GM12878 (cell line): Measurements from ENCODE around the gene TIE1. TPM values are rescaled to one million over a fixed set of nuclear protein-coding genes. Genes with fewer than 3 reads are reported as not detected.

Experiments used
- ATAC-seq: fragments of 200-7000 bp; cut with Tn5 transposase; 3 replicates; pipeline ENCODE4 v1.9.1; 2020; ENCODE audit warnings: mild to moderate bottlenecking, moderate library complexity
- BruUV-seq: library from RNA; stranded (reverse); fragments of 400-500 nt; replicated peaks from 2 replicates; lab custom pipeline; 2021; lab: Mats Ljungman, UMichigan
- CTCF ChIA-PET: fragments of 300-600 bp; sonication (Branson Sonifier 250); formaldehyde crosslinking; extraction: SDS; loops from one replicate; lab custom pipeline; 2021; ENCODE audit warnings: inconsistent platforms; lab: Yijun Ruan, JAX
- POLR2A ChIA-PET: fragments of 350-600 bp; formaldehyde crosslinking; extraction: SDS; loops from one replicate; lab custom pipeline; 2021; ENCODE audit warnings: inconsistent platforms; lab: Charles Lee
- RAD21 ChIA-PET: fragments of 300-600 bp; sonication (Branson Sonifier 250); formaldehyde crosslinking; loops from one replicate; lab custom pipeline; 2023; ENCODE audit warnings: antibody characterized with exemption; ENCODE audit not compliant: unreplicated experiment; lab: Charles Lee
- SMC1A ChIA-PET: fragments of 300-600 bp; sonication (Branson Sonifier 250); formaldehyde crosslinking; loops from one replicate; lab custom pipeline; 2023; ENCODE audit not compliant: unreplicated experiment, uncharacterized antibody; lab: Charles Lee
- DNase-seq: peaks from one replicate; pipeline ENCODE4 v3.0.0-alpha.2; 2011; ENCODE audit warnings: low read depth, low spot score
- FAIRE-seq: peaks from 3 replicates; lab custom pipeline; 2011; peaks lifted over from hg19 to GRCh38; lab: Jason Lieb, UNC
- H2AFZ ChIP-seq: 2 replicates; pipeline ENCODE4 v1.6.0; 2011; ENCODE audit warnings: low read depth, low read length, control low read depth; ENCODE audit not compliant: control insufficient read depth
- H3K27ac ChIP-seq: 2 replicates; pipeline ENCODE4 v1.5.1; 2011; ENCODE audit warnings: control low read depth; ENCODE audit not compliant: control insufficient read depth, insufficient read depth
- H3K27me3 ChIP-seq, 2 experiments: replicated peaks in 1 of 2; 2 replicates each; pipeline versions ENCODE4 v1.6.0 to v1.6.1; 2011; ENCODE audit warnings: low read length in 1 of 2; ENCODE audit not compliant: control insufficient read depth in 2 of 2, insufficient read depth in 2 of 2
- H3K36me3 ChIP-seq, 2 experiments: 2 replicates each; pipeline ENCODE4 v1.5.1; 2011; ENCODE audit warnings: low read length in 1 of 2; ENCODE audit not compliant: control insufficient read depth in 2 of 2, insufficient read depth in 2 of 2
- H3K4me1 ChIP-seq: 2 replicates; pipeline ENCODE4 v1.6.1; 2011; ENCODE audit warnings: mild to moderate bottlenecking, low read length, moderate library complexity, mixed read lengths; ENCODE audit not compliant: control insufficient read depth, insufficient read depth
- H3K4me2 ChIP-seq: 2 replicates; pipeline ENCODE4 v1.6.0; 2011; ENCODE audit warnings: control low read depth; ENCODE audit not compliant: control insufficient read depth, insufficient read depth
- H3K4me3 ChIP-seq: fragments of 200-600 bp; sonication (generic); 2 replicates; pipeline ENCODE4 v1.5.1; 2016
- H3K79me2 ChIP-seq: 2 replicates; pipeline ENCODE4 v1.6.0; 2011; ENCODE audit warnings: low read length; ENCODE audit not compliant: control insufficient read depth, insufficient read depth
- H3K9ac ChIP-seq: 2 replicates; pipeline ENCODE4 v1.8.0; 2011; ENCODE audit warnings: low read length, control low read depth, mixed read lengths; ENCODE audit not compliant: control insufficient read depth, insufficient read depth
- H3K9me3 ChIP-seq: replicated peaks from 3 replicates; pipeline ENCODE4 v1.5.1; 2011; ENCODE audit warnings: mild to moderate bottlenecking, low read length; ENCODE audit not compliant: control insufficient read depth, insufficient read depth
- H4K20me1 ChIP-seq: 2 replicates; pipeline ENCODE4 v1.6.0; 2011; ENCODE audit not compliant: control insufficient read depth, insufficient read depth
- CEBPZ ChIP-seq: fragments of 150-350 bp; IDR thresholded peaks from 2 replicates; pipeline ENCODE4 v1.6.1; 2016; ENCODE audit warnings: low read depth, low read length
- E2F4 ChIP-seq: IDR thresholded peaks from 2 replicates; pipeline ENCODE4 v1.6.1; 2012; ENCODE audit warnings: low read depth, low read length, improper control_type of control experiment
- ELK1 ChIP-seq: IDR thresholded peaks from 2 replicates; pipeline ENCODE4 v1.6.1; 2012; ENCODE audit warnings: low read depth, low read length, improper control_type of control experiment
- IRF3 ChIP-seq: fragments of 450-650 bp; IDR thresholded peaks from 2 replicates; pipeline ENCODE4 v1.6.1; 2014; ENCODE audit warnings: mild to moderate bottlenecking
- TAF1 ChIP-seq: IDR thresholded peaks from 2 replicates; pipeline ENCODE4 v1.6.1; 2011; ENCODE audit warnings: mild to moderate bottlenecking, low read depth, low read length, borderline replicate concordance
- TBL1XR1 ChIP-seq: IDR thresholded peaks from 2 replicates; pipeline ENCODE4 v1.6.1; 2012; ENCODE audit warnings: low read depth, low read length, improper control_type of control experiment
- WGBS: methylation state at CpG from one replicate; pipeline ENCODE4 v1.1.6; 2016; ENCODE audit warnings: low lambda C conversion rate; ENCODE audit not compliant: insufficient replicate concordance, insufficient coverage; ENCODE audit errors: missing lambda C conversion rate; 5-methylcytosine and 5-hydroxymethylcytosine counted together
- in situ Hi-C: fragments of 300-500 bp; cut with MboI; formaldehyde crosslinking; loops from 9 replicates; pipeline ENCODE4 v1.14.3; 2018; ENCODE audit warnings: mixed read lengths
- intact Hi-C: fragments of 100-400 bp; cut with micrococcal nuclease; formaldehyde crosslinking; loops from one replicate; pipeline ENCODE4 v1.14.2; 2022; ENCODE audit not compliant: unreplicated experiment
- polyA plus RNA-seq, 11 experiments: library from polyadenylated mRNA; depleted of rRNA in 4 of 11; unstranded in 6 of 11; stranded (reverse) in 5 of 11; fragments of >200 nt; fragmentation: Nextera tagmentation in 4 of 11; fragmentation: Illumina TruSeq in 1 of 11; extraction: Ambion mirVana in 4 of 11; extraction: Trizol in 1 of 11; gene quantifications; 1 replicate in 1 of 11; 2 replicates in 10 of 11; pipeline versions ENCODE4 v1.2.1 to v1.2.3, GENCODE V29; 2011 to 2016; ENCODE audit warnings: inconsistent platforms in 2 of 11, missing spikeins in 2 of 11, low read depth in 1 of 11
- total RNA-seq, 4 experiments: library from RNA; depleted of rRNA in 3 of 4; stranded (reverse); fragments of >200 nt in 3 of 4; fragmentation: Illumina TruSeq in 1 of 4; extraction: Trizol in 1 of 4; gene quantifications; 2 replicates each; pipeline versions ENCODE4 v1.2.1 to v1.2.3, GENCODE V29; 2013 to 2021

Gene TIE1
- total and polyA plus RNA-seq, 10 of the 15 experiments (the other 5 are each of a cell fraction or from before 2014, with no cell fraction given), result 0.26 to 3.9 (median 1.3) TPM

- no peak overlapping the region for H2AFZ ChIP-seq
- RAD21 ChIA-PET, result no interaction called here
- WGBS, result 42% methylated on average over 9 of the region's 9 CpGs
- H3K4me2 ChIP-seq, result no peak overlapping the region
- SMC1A ChIA-PET, result interaction anchor here (1.4 kb wide), 1 partner anchor 21 kb away, joined by 3 read pairs; no protein-coding TSS in a partner anchor
- intact Hi-C loops (no loop called here), in situ Hi-C loops (no loop called here)
- H3K4me1 ChIP-seq, result peaks cover 4% of the 10 kb centered on the region; the same call in 1 of the 2 replicates
- DNase-seq (no peak), FAIRE-seq (no peak), ATAC-seq (no peak)
- POLR2A ChIA-PET, result no interaction called here
- no peaks in the 10 kb centered on the region for H3K36me3 ChIP-seq
- no peak overlapping the region for H3K9ac ChIP-seq
- no TSS peak for BruUV-seq
- H3K4me3 ChIP-seq, result no peak overlapping the region
- no peaks in the 10 kb centered on the region for H3K9me3 ChIP-seq
- H3K27ac ChIP-seq, result no peak overlapping the region
- no peaks in the 10 kb centered on the region for H4K20me1 ChIP-seq
- H3K27me3 ChIP-seq, result no peaks in the 10 kb centered on the region; a peak in 1 of 4 replicates
- H3K79me2 ChIP-seq, result no peaks in the 10 kb centered on the region
- no peak for TF ChIP-seq E2F4
- CTCF ChIA-PET, result interaction anchor here (0.7 kb wide), 1 partner anchor 265 kb away, joined by 3 read pairs; no protein-coding TSS in a partner anchor
Measured at GRCh38 chr1:43272161-43272560, 28.6 kb upstream of the TIE1 start.

- WGBS, result 83% methylated on average over 45 of the region's 46 CpGs
- no peaks in the 10 kb centered on the region; a peak in 1 of 4 replicates for H3K27me3 ChIP-seq
- in situ Hi-C loops (no loop called here), intact Hi-C loops (no loop called here)
- H3K36me3 ChIP-seq, result no peaks in the 10 kb centered on the region
- POLR2A ChIA-PET, result no interaction called here
- SMC1A ChIA-PET, result interaction anchor here (1.4 kb wide), 1 partner anchor 20 kb away, joined by 3 read pairs; no protein-coding TSS in a partner anchor
- H3K4me3 ChIP-seq, result no peak overlapping the region
- FAIRE-seq (no peak), DNase-seq (no peak), ATAC-seq (no peak)
- no peak overlapping the region for H3K9ac ChIP-seq
- no peaks in the 10 kb centered on the region for H3K79me2 ChIP-seq
- RAD21 ChIA-PET, result no interaction called here
- no peaks in the 10 kb centered on the region for H4K20me1 ChIP-seq
- no peaks in the 10 kb centered on the region for H3K9me3 ChIP-seq
- H3K4me1 ChIP-seq, result peaks cover 4% of the 10 kb centered on the region; the same call in 1 of the 2 replicates
- no peak overlapping the region for H3K4me2 ChIP-seq
- no peak overlapping the region for H2AFZ ChIP-seq
- no peak overlapping the region for H3K27ac ChIP-seq
- no TSS peak for BruUV-seq
- CTCF ChIA-PET, result no interaction called here
- TF ChIP-seq TBL1XR1, result no peak
- TF ChIP-seq TAF1, result no peak
- TF ChIP-seq IRF3, result no peak
- TF ChIP-seq CEBPZ, result no peak
- TF ChIP-seq ELK1, result no peak
Measured at GRCh38 chr1:43272576-43273571, 27.9 kb upstream of the TIE1 start.
